ENCODE results near the gene PIGH. TPM values are rescaled to one million over a fixed set of nuclear protein-coding genes. Genes with fewer than 3 reads are reported as not detected.

The PIGH gene
- total and polyA plus RNA-seq, 10 of the 15 experiments (the other 5 are each of a cell fraction or from before 2014, with no cell fraction given) = 15.5 to 46.6 (median 22.3) TPM

DNA sequence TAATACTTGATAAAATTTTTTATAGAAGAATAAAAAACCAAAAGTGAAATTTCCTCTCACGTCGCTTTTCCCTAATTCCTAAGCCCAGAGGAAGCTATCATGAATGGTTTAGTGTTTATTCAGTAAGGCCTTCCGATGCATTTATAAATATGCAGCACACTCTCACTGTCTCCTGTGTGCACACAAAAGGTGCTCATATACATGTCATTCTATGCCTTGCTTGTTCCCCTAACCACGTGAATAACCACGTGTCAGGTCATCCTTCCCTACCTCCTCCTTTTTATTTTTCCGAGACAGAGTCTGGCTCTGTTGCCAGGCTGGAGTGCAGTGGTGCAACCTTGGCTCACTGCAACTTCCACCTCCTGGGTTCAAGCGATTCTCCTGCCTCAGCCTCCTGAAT is 29.6 kb downstream of the PIGH start:
- H3K4me3 ChIP-seq = no peak overlapping the region
- H3K9ac ChIP-seq (ENCODE audit: control insufficient read depth, insufficient read depth, low read length) = no peak overlapping the region
- DNase-seq (ENCODE audit: low read depth, low spot score) = no peak
- no peaks in the 10 kb centered on the region for H3K27me3 ChIP-seq (replicated peaks in 1 of 2; ENCODE audit: control insufficient read depth in 2 of 2, insufficient read depth in 2 of 2, low read length in 1 of 2)
- no peak for ATAC-seq
- 40% methylated on average over 7 of the region's 7 CpGs for WGBS (ENCODE audit: insufficient coverage, insufficient replicate concordance, low lambda C conversion rate, missing lambda C conversion rate)
- no peaks in the 10 kb centered on the region for H3K9me3 ChIP-seq (replicated peaks; ENCODE audit: control insufficient read depth, insufficient read depth, low read length)
- H3K4me1 ChIP-seq (ENCODE audit: control insufficient read depth, insufficient read depth, low read length) = no peaks in the 10 kb centered on the region
- no peak for FAIRE-seq
- H3K79me2 ChIP-seq (ENCODE audit: control insufficient read depth, insufficient read depth, low read length) = no peaks in the 10 kb centered on the region
- BruUV-seq (replicated peaks) = no TSS peak
- no peak overlapping the region for H3K4me2 ChIP-seq (ENCODE audit: control insufficient read depth, insufficient read depth)
- POLR2A ChIA-PET = interaction anchor here (0.6 kb wide), 1 partner anchor 134 kb away, joined by 3 read pairs; no protein-coding TSS in a partner anchor
- in situ Hi-C loops (cut with MboI) = no loop called here
- CTCF ChIA-PET = interaction anchor here (0.8 to 27.6 kb wide), 29 partner anchors 9 to 1210 kb away, joined by 3 to 583 read pairs (median 8); partner anchors contain the start of genes PLEKHH1 and RDH12
- no peaks in the 10 kb centered on the region for H4K20me1 ChIP-seq (ENCODE audit: control insufficient read depth, insufficient read depth)
- no peak overlapping the region for H3K27ac ChIP-seq (ENCODE audit: control insufficient read depth, insufficient read depth)
- no peaks in the 10 kb centered on the region for H3K36me3 ChIP-seq (ENCODE audit: control insufficient read depth in 2 of 2, insufficient read depth in 2 of 2, low read length in 1 of 2)
- intact Hi-C loops (cut with micrococcal nuclease; ENCODE audit: unreplicated experiment) = no loop called here
- RAD21 ChIA-PET (ENCODE audit: unreplicated experiment) = interaction anchor here (0.6 to 5.8 kb wide), 14 partner anchors 15 to 210 kb away, joined by 3 to 176 read pairs (median 6); partner anchors contain the start of genes ATP6V1D and EIF2S1
- SMC1A ChIA-PET (ENCODE audit: uncharacterized antibody, unreplicated experiment) = interaction anchor here (1.1 to 6.1 kb wide), 18 partner anchors 8 to 150 kb away, joined by 3 to 185 read pairs (median 8); no protein-coding TSS in a partner anchor
- no peak overlapping the region for H2AFZ ChIP-seq (ENCODE audit: control insufficient read depth, low read depth, low read length)
- TF ChIP-seq ZNF207 (IDR thresholded peaks at IDR 0.05; ENCODE audit: borderline replicate concordance) (no peak), TCF3 (IDR thresholded peaks at IDR 0.05; ENCODE audit: borderline replicate concordance, insufficient read depth, low read depth, low read length) (no peak), FOXM1 (IDR thresholded peaks at IDR 0.05; ENCODE audit: low read depth, low read length) (no peak), CREM (IDR thresholded peaks at IDR 0.05; ENCODE audit: low read depth) (no peak), PBX3 (IDR thresholded peaks at IDR 0.05; ENCODE audit: insufficient replicate concordance, low read depth, low read length) (no peak), BCL3 (IDR thresholded peaks at IDR 0.05; ENCODE audit: borderline replicate concordance, insufficient read depth, low read depth, low read length, poor library complexity, severe bottlenecking) (no peak), RUNX3 (IDR thresholded peaks at IDR 0.05; ENCODE audit: low read length) (no peak), BCL11A (IDR thresholded peaks at IDR 0.05; ENCODE audit: low read depth, low read length) (no peak), NR2C1 (IDR thresholded peaks at IDR 0.05) (no peak), HDGF (IDR thresholded peaks at IDR 0.05) (no peak), BHLHE40 (IDR thresholded peaks at IDR 0.05; ENCODE audit: borderline replicate concordance in 1 of 2, low read depth in 2 of 2, low read length in 1 of 2) (no peak), RB1 (IDR thresholded peaks at IDR 0.05; ENCODE audit: borderline replicate concordance) (no peak), IKZF2 (IDR thresholded peaks at IDR 0.05) (no peak), SIN3A (IDR thresholded peaks at IDR 0.05; ENCODE audit: low read depth, low read length) (no peak), MLLT1 (IDR thresholded peaks at IDR 0.05) (no peak), YBX1 (IDR thresholded peaks at IDR 0.05) (no peak), MAX (IDR thresholded peaks at IDR 0.05; ENCODE audit: low read depth, low read length) (no peak)
- TF ChIP-seq, protein P1, sequence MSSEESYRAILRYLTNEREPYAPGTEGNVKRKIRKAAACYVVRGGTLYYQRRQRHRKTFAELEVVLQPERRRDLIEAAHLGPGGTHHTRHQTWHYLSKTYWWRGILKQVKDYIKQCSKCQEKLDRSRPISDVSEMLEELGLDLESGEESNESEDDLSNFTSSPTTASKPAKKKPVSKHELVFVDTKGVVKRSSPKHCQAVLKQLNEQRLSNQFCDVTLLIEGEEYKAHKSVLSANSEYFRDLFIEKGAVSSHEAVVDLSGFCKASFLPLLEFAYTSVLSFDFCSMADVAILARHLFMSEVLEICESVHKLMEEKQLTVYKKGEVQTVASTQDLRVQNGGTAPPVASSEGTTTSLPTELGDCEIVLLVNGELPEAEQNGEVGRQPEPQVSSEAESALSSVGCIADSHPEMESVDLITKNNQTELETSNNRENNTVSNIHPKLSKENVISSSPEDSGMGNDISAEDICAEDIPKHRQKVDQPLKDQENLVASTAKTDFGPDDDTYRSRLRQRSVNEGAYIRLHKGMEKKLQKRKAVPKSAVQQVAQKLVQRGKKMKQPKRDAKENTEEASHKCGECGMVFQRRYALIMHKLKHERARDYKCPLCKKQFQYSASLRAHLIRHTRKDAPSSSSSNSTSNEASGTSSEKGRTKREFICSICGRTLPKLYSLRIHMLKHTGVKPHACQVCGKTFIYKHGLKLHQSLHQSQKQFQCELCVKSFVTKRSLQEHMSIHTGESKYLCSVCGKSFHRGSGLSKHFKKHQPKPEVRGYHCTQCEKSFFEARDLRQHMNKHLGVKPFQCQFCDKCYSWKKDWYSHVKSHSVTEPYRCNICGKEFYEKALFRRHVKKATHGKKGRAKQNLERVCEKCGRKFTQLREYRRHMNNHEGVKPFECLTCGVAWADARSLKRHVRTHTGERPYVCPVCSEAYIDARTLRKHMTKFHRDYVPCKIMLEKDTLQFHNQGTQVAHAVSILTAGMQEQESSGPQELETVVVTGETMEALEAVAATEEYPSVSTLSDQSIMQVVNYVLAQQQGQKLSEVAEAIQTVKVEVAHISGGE (CRISPR knock-in tag; IDR thresholded peaks at IDR 0.05) = no peak
